HuH-7.5 (cell line): ENCODE measurements around the gene ABCC4.
"Not testable (repeated sequence)": the region's sequence is repeated elsewhere in the genome, so short reads cannot be mapped to it uniquely, and the experiment has no call there.

Source experiments
- DNase-seq: peaks from one replicate; pipeline ENCODE4 v3.0.0; 2011; ENCODE audit warnings: low spot score

ABCC4 gene

GRCh38 chr13:95229855-95230254 lies 71.4 kb downstream of the ABCC4 start:
- DNase-seq = no peak

- DNase-seq = no peak
These were observed 73.1 kb downstream of the ABCC4 start for GRCh38 chr13:95228130-95228529.

GRCh38 chr13:95226932-95227695 lies 74.1 kb downstream of the ABCC4 start:
- DNase-seq = no peak

- DNase-seq = no peak
These were observed 74.8 kb downstream of the ABCC4 start for GRCh38 chr13:95226476-95226875.

GRCh38 chr13:95226050-95226449 lies 75.2 kb downstream of the ABCC4 start:
- no peak for DNase-seq

GRCh38 chr13:95224064-95224463 lies 77.2 kb downstream of the ABCC4 start:
- no peak for DNase-seq

GRCh38 chr13:95222733-95223018 lies 78.6 kb downstream of the ABCC4 start:
- no peak for DNase-seq

GRCh38 chr13:95221971-95222732 lies 79.1 kb downstream of the ABCC4 start:
- DNase-seq = no peak

GRCh38 chr13:95220611-95221010 lies 80.6 kb downstream of the ABCC4 start:
- DNase-seq = no peak

- DNase-seq = no peak
These were observed 83.1 kb downstream of the ABCC4 start for GRCh38 chr13:95217920-95218830.

- DNase-seq = no peak
These were observed 85.1 kb downstream of the ABCC4 start for GRCh38 chr13:95216182-95216581.

- DNase-seq = no peak
These were observed 88.0 kb downstream of the ABCC4 start for GRCh38 chr13:95212983-95213850.

GRCh38 chr13:95209109-95209508 lies 92.1 kb downstream of the ABCC4 start:
- DNase-seq = no peak

- no peak for DNase-seq
These were observed 93.4 kb downstream of the ABCC4 start for GRCh38 chr13:95207769-95208366.

GRCh38 chr13:95206116-95206515 lies 95.1 kb downstream of the ABCC4 start:
- no peak for DNase-seq

- DNase-seq = no peak
These were observed 97.0 kb downstream of the ABCC4 start for GRCh38 chr13:95204231-95204765.

- no peak for DNase-seq
These were observed 99.2 kb downstream of the ABCC4 start for GRCh38 chr13:95201814-95202651.

- not testable (repeated sequence) for DNase-seq
These were observed 100.8 kb downstream of the ABCC4 start for GRCh38 chr13:95200386-95200957.

- DNase-seq = no peak
These were observed 101.4 kb downstream of the ABCC4 start for GRCh38 chr13:95199896-95200295.

GRCh38 chr13:95198606-95199005 lies 102.6 kb downstream of the ABCC4 start:
- not testable (repeated sequence) for DNase-seq
